ENCODE measurements around the gene QTRT2.

The QTRT2 gene

GRCh38 chr3:114093016-114093380 lies 36.5 kb downstream of the QTRT2 start:
- no CpG with 5 or more reads among the region's 3 CpGs for WGBS (ENCODE audit: extremely low coverage, insufficient coverage, low lambda C conversion rate)
- no peaks in the 10 kb centered on the region for H3K4me1 ChIP-seq (ENCODE audit: control insufficient read depth, low read depth, low read length)
- H3K23ac ChIP-seq (ENCODE audit: low read length) = no peak overlapping the region
- H3K18ac ChIP-seq (ENCODE audit: low read length) = no peak overlapping the region
- no peak overlapping the region for H3K4ac ChIP-seq (ENCODE audit: low read depth, low read length)
- H3K9ac ChIP-seq (ENCODE audit: low read length) = no peak overlapping the region
- H3K27ac ChIP-seq (ENCODE audit: low read depth, low read length) = no peak overlapping the region
- no peaks in the 10 kb centered on the region for H3K79me2 ChIP-seq (ENCODE audit: control insufficient read depth, insufficient read depth, low read length)
- no peak overlapping the region for H2BK15ac ChIP-seq (replicated peaks; ENCODE audit: low read depth)
- no peaks in the 10 kb centered on the region for H3K36me3 ChIP-seq (ENCODE audit: control insufficient read depth, insufficient read depth, low read length)
- H3K4me3 ChIP-seq (ENCODE audit: low read length) = no peak overlapping the region
- no peak overlapping the region for H2AK5ac ChIP-seq (ENCODE audit: low read length)
- DNase-seq = no peak
- no peaks in the 10 kb centered on the region for H3K27me3 ChIP-seq (ENCODE audit: insufficient read depth, low read length, poor library complexity)
- no peak overlapping the region for H3K56ac ChIP-seq (ENCODE audit: low read length)
- H4K5ac ChIP-seq (ENCODE audit: low read length) = no peak overlapping the region
- no peak overlapping the region for H3K4me2 ChIP-seq (ENCODE audit: low read length)
- H2BK120ac ChIP-seq (ENCODE audit: low read depth, low read length) = no peak overlapping the region
- no peaks in the 10 kb centered on the region for H3K79me1 ChIP-seq (ENCODE audit: low read length)
- H4K8ac ChIP-seq (ENCODE audit: low read depth, low read length) = no peak overlapping the region
- H2BK5ac ChIP-seq (ENCODE audit: low read length) = no peak overlapping the region

- Histone ChIP-seq H3K36me3 (ENCODE audit: control insufficient read depth, insufficient read depth, low read length) (no peaks in the 10 kb centered on the region), H3K27ac (ENCODE audit: low read depth, low read length) (no peak overlapping the region), H3K27me3 (ENCODE audit: insufficient read depth, low read length, poor library complexity) (no peaks in the 10 kb centered on the region), H2BK15ac (replicated peaks; ENCODE audit: low read depth) (no peak overlapping the region), H4K8ac (ENCODE audit: low read depth, low read length) (no peak overlapping the region), H3K4ac (ENCODE audit: low read depth, low read length) (no peak overlapping the region), H3K79me1 (ENCODE audit: low read length) (no peaks in the 10 kb centered on the region), H3K4me2 (ENCODE audit: low read length) (no peak overlapping the region), H3K18ac (ENCODE audit: low read length) (no peak overlapping the region), H3K4me1 (ENCODE audit: control insufficient read depth, low read depth, low read length) (no peaks in the 10 kb centered on the region), H2BK120ac (ENCODE audit: low read depth, low read length) (no peak overlapping the region), H3K23ac (ENCODE audit: low read length) (no peak overlapping the region), H4K5ac (ENCODE audit: low read length) (no peak overlapping the region), H2BK5ac (ENCODE audit: low read length) (no peak overlapping the region), H3K56ac (ENCODE audit: low read length) (no peak overlapping the region), H2AK5ac (ENCODE audit: low read length) (no peak overlapping the region), H3K79me2 (ENCODE audit: control insufficient read depth, insufficient read depth, low read length) (no peaks in the 10 kb centered on the region), H3K4me3 (ENCODE audit: low read length) (no peak overlapping the region), H3K9ac (ENCODE audit: low read length) (no peak overlapping the region)
- WGBS (ENCODE audit: extremely low coverage, insufficient coverage, low lambda C conversion rate) = no CpG with 5 or more reads among the region's 2 CpGs
- DNase-seq = no peak
Measured at GRCh38 chr3:114093596-114093995, 37.1 kb downstream of the QTRT2 start.

- Histone ChIP-seq H4K5ac (ENCODE audit: low read length) (no peak overlapping the region), H3K4me1 (ENCODE audit: control insufficient read depth, low read depth, low read length) (no peaks in the 10 kb centered on the region), H3K4me2 (ENCODE audit: low read length) (no peak overlapping the region), H2BK5ac (ENCODE audit: low read length) (no peak overlapping the region), H3K27me3 (ENCODE audit: insufficient read depth, low read length, poor library complexity) (no peaks in the 10 kb centered on the region), H3K9ac (ENCODE audit: low read length) (no peak overlapping the region), H3K23ac (ENCODE audit: low read length) (no peak overlapping the region), H3K18ac (ENCODE audit: low read length) (no peak overlapping the region), H3K79me2 (ENCODE audit: control insufficient read depth, insufficient read depth, low read length) (no peaks in the 10 kb centered on the region), H2AK5ac (ENCODE audit: low read length) (no peak overlapping the region), H3K4me3 (ENCODE audit: low read length) (no peak overlapping the region), H3K27ac (ENCODE audit: low read depth, low read length) (no peak overlapping the region), H2BK15ac (replicated peaks; ENCODE audit: low read depth) (no peak overlapping the region), H3K79me1 (ENCODE audit: low read length) (no peaks in the 10 kb centered on the region), H2BK120ac (ENCODE audit: low read depth, low read length) (no peak overlapping the region), H3K36me3 (ENCODE audit: control insufficient read depth, insufficient read depth, low read length) (no peaks in the 10 kb centered on the region), H4K8ac (ENCODE audit: low read depth, low read length) (no peak overlapping the region), H3K4ac (ENCODE audit: low read depth, low read length) (no peak overlapping the region), H3K56ac (ENCODE audit: low read length) (no peak overlapping the region)
- DNase-seq = no peak
- no CpG with 5 or more reads among the region's 3 CpGs for WGBS (ENCODE audit: extremely low coverage, insufficient coverage, low lambda C conversion rate)
Measured at GRCh38 chr3:114095796-114096195, 39.3 kb downstream of the QTRT2 start.

- DNase-seq = no peak
- WGBS (ENCODE audit: extremely low coverage, insufficient coverage, low lambda C conversion rate) = no CpG with 5 or more reads among the region's 1 CpG
- no peak overlapping the region for H3K27ac ChIP-seq (ENCODE audit: low read depth, low read length)
- H2BK5ac ChIP-seq (ENCODE audit: low read length) = no peak overlapping the region
- H3K4ac ChIP-seq (ENCODE audit: low read depth, low read length) = no peak overlapping the region
- no peak overlapping the region for H2BK15ac ChIP-seq (replicated peaks; ENCODE audit: low read depth)
- no peak overlapping the region for H3K4me2 ChIP-seq (ENCODE audit: low read length)
- H2AK5ac ChIP-seq (ENCODE audit: low read length) = no peak overlapping the region
- no peak overlapping the region for H3K56ac ChIP-seq (ENCODE audit: low read length)
- H3K79me1 ChIP-seq (ENCODE audit: low read length) = no peaks in the 10 kb centered on the region
- H3K36me3 ChIP-seq (ENCODE audit: control insufficient read depth, insufficient read depth, low read length) = no peaks in the 10 kb centered on the region
- no peak overlapping the region for H2BK120ac ChIP-seq (ENCODE audit: low read depth, low read length)
- no peak overlapping the region for H4K8ac ChIP-seq (ENCODE audit: low read depth, low read length)
- H3K18ac ChIP-seq (ENCODE audit: low read length) = no peak overlapping the region
- no peak overlapping the region for H4K5ac ChIP-seq (ENCODE audit: low read length)
- no peaks in the 10 kb centered on the region for H3K27me3 ChIP-seq (ENCODE audit: insufficient read depth, low read length, poor library complexity)
- no peak overlapping the region for H3K23ac ChIP-seq (ENCODE audit: low read length)
- H3K4me3 ChIP-seq (ENCODE audit: low read length) = no peak overlapping the region
- H3K79me2 ChIP-seq (ENCODE audit: control insufficient read depth, insufficient read depth, low read length) = no peaks in the 10 kb centered on the region
- no peaks in the 10 kb centered on the region for H3K4me1 ChIP-seq (ENCODE audit: control insufficient read depth, low read depth, low read length)
- no peak overlapping the region for H3K9ac ChIP-seq (ENCODE audit: low read length)
Measured at GRCh38 chr3:114101101-114101500, 44.6 kb downstream of the QTRT2 start.

- Histone ChIP-seq H2BK120ac (ENCODE audit: low read depth, low read length) (no peak overlapping the region), H2AK5ac (ENCODE audit: low read length) (no peak overlapping the region), H4K8ac (ENCODE audit: low read depth, low read length) (no peak overlapping the region), H3K4me1 (ENCODE audit: control insufficient read depth, low read depth, low read length) (no peaks in the 10 kb centered on the region), H3K23ac (ENCODE audit: low read length) (no peak overlapping the region), H3K79me1 (ENCODE audit: low read length) (no peaks in the 10 kb centered on the region), H3K4me3 (ENCODE audit: low read length) (no peak overlapping the region), H3K36me3 (ENCODE audit: control insufficient read depth, insufficient read depth, low read length) (no peaks in the 10 kb centered on the region), H3K4me2 (ENCODE audit: low read length) (no peak overlapping the region), H4K5ac (ENCODE audit: low read length) (no peak overlapping the region), H3K56ac (ENCODE audit: low read length) (no peak overlapping the region), H3K79me2 (ENCODE audit: control insufficient read depth, insufficient read depth, low read length) (no peaks in the 10 kb centered on the region), H2BK5ac (ENCODE audit: low read length) (no peak overlapping the region), H3K18ac (ENCODE audit: low read length) (no peak overlapping the region), H3K27ac (ENCODE audit: low read depth, low read length) (no peak overlapping the region), H3K9ac (ENCODE audit: low read length) (no peak overlapping the region), H3K4ac (ENCODE audit: low read depth, low read length) (no peak overlapping the region), H2BK15ac (replicated peaks; ENCODE audit: low read depth) (no peak overlapping the region), H3K27me3 (ENCODE audit: insufficient read depth, low read length, poor library complexity) (no peaks in the 10 kb centered on the region)
- no CpG with 5 or more reads among the region's 27 CpGs for WGBS (ENCODE audit: extremely low coverage, insufficient coverage, low lambda C conversion rate)
- no peak for DNase-seq
Measured at GRCh38 chr3:114103181-114103580, 46.6 kb downstream of the QTRT2 start.

- H2BK120ac ChIP-seq (ENCODE audit: low read depth, low read length) = no peak overlapping the region
- WGBS (ENCODE audit: extremely low coverage, insufficient coverage, low lambda C conversion rate) = no CpG with 5 or more reads among the region's 4 CpGs
- no peak for DNase-seq
- no peak overlapping the region for H2BK15ac ChIP-seq (replicated peaks; ENCODE audit: low read depth)
- no peaks in the 10 kb centered on the region for H3K27me3 ChIP-seq (ENCODE audit: insufficient read depth, low read length, poor library complexity)
- no peaks in the 10 kb centered on the region for H3K79me1 ChIP-seq (ENCODE audit: low read length)
- no peaks in the 10 kb centered on the region for H3K4me1 ChIP-seq (ENCODE audit: control insufficient read depth, low read depth, low read length)
- H3K79me2 ChIP-seq (ENCODE audit: control insufficient read depth, insufficient read depth, low read length) = no peaks in the 10 kb centered on the region
- no peak overlapping the region for H4K5ac ChIP-seq (ENCODE audit: low read length)
- no peak overlapping the region for H3K27ac ChIP-seq (ENCODE audit: low read depth, low read length)
- H3K4me3 ChIP-seq (ENCODE audit: low read length) = no peak overlapping the region
- no peak overlapping the region for H3K4ac ChIP-seq (ENCODE audit: low read depth, low read length)
- no peak overlapping the region for H3K56ac ChIP-seq (ENCODE audit: low read length)
- H3K4me2 ChIP-seq (ENCODE audit: low read length) = no peak overlapping the region
- H2AK5ac ChIP-seq (ENCODE audit: low read length) = no peak overlapping the region
- no peak overlapping the region for H3K9ac ChIP-seq (ENCODE audit: low read length)
- H4K8ac ChIP-seq (ENCODE audit: low read depth, low read length) = no peak overlapping the region
- no peak overlapping the region for H3K18ac ChIP-seq (ENCODE audit: low read length)
- H3K36me3 ChIP-seq (ENCODE audit: control insufficient read depth, insufficient read depth, low read length) = no peaks in the 10 kb centered on the region
- no peak overlapping the region for H3K23ac ChIP-seq (ENCODE audit: low read length)
- H2BK5ac ChIP-seq (ENCODE audit: low read length) = no peak overlapping the region
Measured at GRCh38 chr3:114103858-114104257, 47.3 kb downstream of the QTRT2 start.
